ENCODE measurements around the gene IL4I1. TPM values are rescaled to one million over a fixed set of nuclear protein-coding genes. Genes with fewer than 3 reads are reported as not detected.
A peak's percentile ranks its signal among the peaks of the same experiment; 100 is the strongest.

The IL4I1 gene
- total and polyA plus RNA-seq, 3 experiments from 2014 or later = 13.1 to 39.1 (median 35.6) TPM

- H3K36me3 Mint-ChIP-seq = peaks cover under 1 to 49% (median 6%) of the 10 kb centered on the region in 3 donors
- no peaks in the 10 kb centered on the region for H3K27me3 ChIP-seq (ENCODE audit: insufficient read depth, low read length, poor library complexity, severe bottlenecking)
- CTCF ChIA-PET = interaction anchor here (1.0 to 1.6 kb wide), 2 partner anchors 13 to 65 kb away, joined by 3 to 4 read pairs; partner anchors contain the start of gene FUZ
- no peak overlapping the region for H3K4me3 Mint-ChIP-seq
- POLR2A ChIA-PET = interaction anchor here (0.8 to 3.0 kb wide), 10 partner anchors 9 to 238 kb away, joined by 3 to 33 read pairs (median 5); partner anchors contain the start of genes AP2A1, ATF5, MED25 and NUP62
- H3K4me1 ChIP-seq (ENCODE audit: insufficient read depth, low read length) = peaks cover 19% of the 10 kb centered on the region
- H3K27ac ChIP-seq (ENCODE audit: low read depth, low read length) = peak overlapping the region; percentile 98
- peaks cover 0 to 3% of the 10 kb centered on the region in 2 donors for H3K27me3 Mint-ChIP-seq
- peak overlapping the region in 1 of 8 donors; percentile 85 for H3K27ac Mint-ChIP-seq
- peaks cover 29% of the 10 kb centered on the region for H3K36me3 ChIP-seq (ENCODE audit: insufficient read depth, low read length)
- H3K9me3 ChIP-seq (ENCODE audit: low read length) = no peaks in the 10 kb centered on the region
- peak; percentile 97 to 99 (median 98) for DNase-seq
- peak overlapping the region; percentile 61 for H3K4me3 ChIP-seq (ENCODE audit: low read length)
- no peaks in the 10 kb centered on the region for H3K9me3 Mint-ChIP-seq
- H3K4me1 Mint-ChIP-seq = peaks cover 20 to 31% (median 26%) of the 10 kb centered on the region in 3 donors
Observed at GRCh38 chr19:49877879-49878743, 18.6 kb downstream of the IL4I1 start.

GRCh38 chr19:49877020-49877878, 19.4 kb downstream of the IL4I1 start, which contains the start of the genes AKT1S1 and TBC1D17:
TSS of gene AKT1S1 (minus strand) at chr19:49877355. CDS start at chr19:49873295, 4,060 bp downstream.
TSS of gene TBC1D17 (plus strand) at chr19:49877702. CDS start at chr19:49877724, 22 bp downstream.
- H3K36me3 ChIP-seq (ENCODE audit: insufficient read depth, low read length) = peaks cover 23% of the 10 kb centered on the region
- Mint-ChIP-seq H3K4me3 (no peak within 1 kb of the TSS), H3K9me3 (no peaks in the 10 kb centered on the region), H3K27ac (peak within 1 kb of the TSS in 1 of 8 donors; percentile 85), H3K4me1 (peaks cover 20 to 31% (median 26%) of the 10 kb centered on the region in 3 donors), H3K27me3 (peaks cover 0 to 3% of the 10 kb centered on the region in 2 donors), H3K36me3 (peaks cover 0 to 40% (median 5%) of the 10 kb centered on the region in 3 donors)
- no peaks in the 10 kb centered on the region for H3K9me3 ChIP-seq (ENCODE audit: low read length)
- peaks cover 19% of the 10 kb centered on the region for H3K4me1 ChIP-seq (ENCODE audit: insufficient read depth, low read length)
- peak within 1 kb of the TSS; percentile 78 for H3K4me3 ChIP-seq (ENCODE audit: low read length)
- H3K27ac ChIP-seq (ENCODE audit: low read depth, low read length) = peak within 1 kb of the TSS; percentile 98
- DNase-seq = peak; percentile 97 to 100 (median 99)
- POLR2A ChIA-PET = interaction anchor here (0.6 to 3.0 kb wide), 18 partner anchors 8 to 1258 kb away, joined by 3 to 33 read pairs (median 4); partner anchors contain the start of genes AP2A1, ATF5, FUZ and GYS1
- CTCF ChIA-PET = interaction anchor here (0.8 to 1.6 kb wide), 6 partner anchors 9 to 237 kb away, joined by 3 to 5 read pairs (median 4); partner anchors contain the start of genes FUZ, PNKP, PTOV1 and RRAS
- no peaks in the 10 kb centered on the region for H3K27me3 ChIP-seq (ENCODE audit: insufficient read depth, low read length, poor library complexity, severe bottlenecking)

GRCh38 chr19:49876422-49877019, 20.2 kb downstream of the IL4I1 start:
- H3K36me3 Mint-ChIP-seq = peaks cover 0 to 35% (median 5%) of the 10 kb centered on the region in 3 donors
- DNase-seq = peak; percentile 96 to 99 (median 98)
- POLR2A ChIA-PET = interaction anchor here (0.6 to 3.0 kb wide), 17 partner anchors 7 to 1257 kb away, joined by 3 to 33 read pairs (median 5); partner anchors contain the start of genes AP2A1, ATF5, FUZ and GYS1
- Histone ChIP-seq H3K27ac (ENCODE audit: low read depth, low read length) (peak overlapping the region; percentile 98), H3K27me3 (ENCODE audit: insufficient read depth, low read length, poor library complexity, severe bottlenecking) (no peaks in the 10 kb centered on the region), H3K4me3 (ENCODE audit: low read length) (peak overlapping the region; percentile 78), H3K36me3 (ENCODE audit: insufficient read depth, low read length) (peaks cover 15% of the 10 kb centered on the region), H3K4me1 (ENCODE audit: insufficient read depth, low read length) (peaks cover 19% of the 10 kb centered on the region), H3K9me3 (ENCODE audit: low read length) (no peaks in the 10 kb centered on the region)
- no peaks in the 10 kb centered on the region for H3K9me3 Mint-ChIP-seq
- H3K27me3 Mint-ChIP-seq = peaks cover 0 to 3% of the 10 kb centered on the region in 2 donors
- peaks cover 22 to 37% (median 32%) of the 10 kb centered on the region in 3 donors for H3K4me1 Mint-ChIP-seq
- CTCF ChIA-PET = interaction anchor here (0.8 to 1.6 kb wide), 5 partner anchors 9 to 236 kb away, joined by 3 to 5 read pairs (median 4); partner anchors contain the start of genes PNKP, PTOV1 and RRAS
- no peak overlapping the region for H3K4me3 Mint-ChIP-seq
- no peak overlapping the region for H3K27ac Mint-ChIP-seq

- Histone ChIP-seq H3K27me3 (ENCODE audit: insufficient read depth, low read length, poor library complexity, severe bottlenecking) (no peaks in the 10 kb centered on the region), H3K36me3 (ENCODE audit: insufficient read depth, low read length) (peaks cover 10% of the 10 kb centered on the region), H3K4me1 (ENCODE audit: insufficient read depth, low read length) (peaks cover 19% of the 10 kb centered on the region), H3K27ac (ENCODE audit: low read depth, low read length) (peak overlapping the region; percentile 98), H3K4me3 (ENCODE audit: low read length) (peak overlapping the region; percentile 78), H3K9me3 (ENCODE audit: low read length) (no peaks in the 10 kb centered on the region)
- ChIA-PET CTCF (interaction anchor here (1.2 to 1.6 kb wide), 2 partner anchors 15 to 236 kb away, joined by 4 read pairs; partner anchors contain the start of gene RRAS), POLR2A (interaction anchor here (1.0 to 3.0 kb wide), 6 partner anchors 9 to 1256 kb away, joined by 3 to 33 read pairs (median 10); partner anchors contain the start of genes ATF5, FUZ, NUP62 and PNKP)
- peaks cover 0 to 3% of the 10 kb centered on the region in 2 donors for H3K27me3 Mint-ChIP-seq
- no peak overlapping the region for H3K27ac Mint-ChIP-seq
- H3K9me3 Mint-ChIP-seq = no peaks in the 10 kb centered on the region
- no peak overlapping the region for H3K4me3 Mint-ChIP-seq
- H3K4me1 Mint-ChIP-seq = peaks cover 22 to 37% (median 32%) of the 10 kb centered on the region in 3 donors
- H3K36me3 Mint-ChIP-seq = peaks cover 0 to 29% (median 4%) of the 10 kb centered on the region in 3 donors
- DNase-seq = peak in 3 of 5 donors; percentile 24 to 74 (median 46)
Observed at GRCh38 chr19:49875857-49876421, 20.7 kb downstream of the IL4I1 start.

- Histone ChIP-seq H3K9me3 (ENCODE audit: low read length) (no peaks in the 10 kb centered on the region), H3K27ac (ENCODE audit: low read depth, low read length) (peak overlapping the region; percentile 98), H3K4me3 (ENCODE audit: low read length) (peak overlapping the region; percentile 78), H3K4me1 (ENCODE audit: insufficient read depth, low read length) (peaks cover 27% of the 10 kb centered on the region), H3K36me3 (ENCODE audit: insufficient read depth, low read length) (peaks cover 2% of the 10 kb centered on the region), H3K27me3 (ENCODE audit: insufficient read depth, low read length, poor library complexity, severe bottlenecking) (no peaks in the 10 kb centered on the region)
- no peaks in the 10 kb centered on the region for H3K9me3 Mint-ChIP-seq
- H3K4me3 Mint-ChIP-seq = peak overlapping the region in 2 of 7 donors; percentile 54 to 78
- H3K27ac Mint-ChIP-seq = peak overlapping the region in 5 of 8 donors; percentile 40 to 81 (median 61)
- POLR2A ChIA-PET = interaction anchor here (3.0 kb wide), 1 partner anchor 8 kb away, joined by 33 read pairs; the partner anchor contains the start of gene PNKP
- peaks cover 23 to 42% (median 36%) of the 10 kb centered on the region in 3 donors for H3K4me1 Mint-ChIP-seq
- no peak for DNase-seq
- H3K27me3 Mint-ChIP-seq = peaks cover 0 to 3% of the 10 kb centered on the region in 2 donors
- peaks cover 0 to 22% (median 4%) of the 10 kb centered on the region in 3 donors for H3K36me3 Mint-ChIP-seq
- CTCF ChIA-PET = no interaction called here
Observed at GRCh38 chr19:49875177-49875576, 21.5 kb downstream of the IL4I1 start.

- Histone ChIP-seq H3K4me3 (ENCODE audit: low read length) (no peak overlapping the region), H3K36me3 (ENCODE audit: insufficient read depth, low read length) (no peaks in the 10 kb centered on the region), H3K4me1 (ENCODE audit: insufficient read depth, low read length) (peaks cover 30% of the 10 kb centered on the region), H3K27me3 (ENCODE audit: insufficient read depth, low read length, poor library complexity, severe bottlenecking) (no peaks in the 10 kb centered on the region), H3K9me3 (ENCODE audit: low read length) (no peaks in the 10 kb centered on the region), H3K27ac (ENCODE audit: low read depth, low read length) (no peak overlapping the region)
- DNase-seq = no peak
- Mint-ChIP-seq H3K4me3 (peak overlapping the region in 3 of 7 donors; percentile 20 to 78 (median 54)), H3K36me3 (peaks cover 0 to 18% (median 4%) of the 10 kb centered on the region in 3 donors), H3K27ac (peak overlapping the region in 5 of 8 donors; percentile 40 to 84 (median 61)), H3K9me3 (no peaks in the 10 kb centered on the region), H3K27me3 (peaks cover 0 to 3% of the 10 kb centered on the region in 2 donors), H3K4me1 (peaks cover 25 to 45% (median 38%) of the 10 kb centered on the region in 3 donors)
- POLR2A ChIA-PET = interaction anchor here (0.5 kb wide), 1 partner anchor 27 kb away, joined by 4 read pairs; no protein-coding TSS in a partner anchor
- CTCF ChIA-PET = no interaction called here
Observed at GRCh38 chr19:49874503-49875157, 22.1 kb downstream of the IL4I1 start.
